DMS79 (cell line): Measurements from ENCODE around the gene C9orf85.
A peak's percentile ranks its signal among the peaks of the same experiment; 100 is the strongest.
"Not testable (repeated sequence)": the region's sequence is repeated elsewhere in the genome, so short reads cannot be mapped to it uniquely, and the experiment has no call there.

Source experiments
- DNase-seq: peaks from one replicate; lab custom pipeline; 2025; lab: John Stamatoyannopoulos, UW

The C9orf85 gene, protein sequence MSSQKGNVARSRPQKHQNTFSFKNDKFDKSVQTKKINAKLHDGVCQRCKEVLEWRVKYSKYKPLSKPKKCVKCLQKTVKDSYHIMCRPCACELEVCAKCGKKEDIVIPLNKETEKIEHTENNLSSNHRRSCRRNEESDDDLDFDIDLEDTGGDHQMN

DNA sequence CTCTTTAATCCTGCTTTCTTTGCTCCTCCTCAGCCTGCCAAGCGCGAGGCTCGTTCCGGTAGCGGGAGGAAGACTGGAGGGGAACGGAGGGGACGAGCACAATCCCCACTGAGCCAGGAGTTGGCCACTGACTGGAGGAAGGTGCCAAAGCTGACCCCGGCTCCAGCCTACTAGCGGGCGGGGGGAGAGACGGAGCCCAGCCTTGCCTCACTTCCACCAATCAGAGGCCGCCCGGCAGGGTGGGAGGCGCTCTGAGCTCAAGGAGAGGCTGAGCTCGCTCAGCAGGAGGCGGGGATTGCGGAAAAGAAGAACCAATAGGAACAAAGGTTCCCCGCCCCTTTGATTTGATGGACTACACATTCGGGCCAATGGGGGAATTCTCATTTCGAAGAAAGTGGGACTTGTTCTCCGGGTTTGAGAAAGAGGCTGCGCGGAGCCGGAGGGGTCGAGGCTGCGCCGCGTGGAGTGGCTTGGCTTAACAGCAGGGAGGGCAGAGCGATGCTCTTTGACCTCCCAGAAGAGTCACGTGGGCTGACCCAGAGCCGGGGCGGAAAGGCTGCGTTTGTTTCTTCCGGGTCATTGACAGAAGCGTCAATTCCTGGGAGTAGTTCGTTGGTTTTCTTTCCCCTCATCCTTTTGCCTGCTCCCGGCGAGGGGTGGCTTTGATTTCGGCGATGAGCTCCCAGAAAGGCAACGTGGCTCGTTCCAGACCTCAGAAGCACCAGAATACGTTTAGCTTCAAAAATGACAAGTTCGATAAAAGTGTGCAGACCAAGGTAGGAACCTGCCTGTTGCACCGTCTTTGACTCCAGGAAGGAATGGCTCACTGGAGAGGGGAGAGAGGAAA lies at the start of gene C9orf85, which contains the start of gene ABHD17B:
C9orf85 (plus strand) TSS at position 579 of the 847 bp plus-strand sequence; CDS start at position 675, 96 bp downstream.
ABHD17B (minus strand) TSS at position 133 of the 847 bp plus-strand sequence. CDS start 36,113 bp downstream, outside the sequence.
- peak; percentile 93 for DNase-seq

DNA sequence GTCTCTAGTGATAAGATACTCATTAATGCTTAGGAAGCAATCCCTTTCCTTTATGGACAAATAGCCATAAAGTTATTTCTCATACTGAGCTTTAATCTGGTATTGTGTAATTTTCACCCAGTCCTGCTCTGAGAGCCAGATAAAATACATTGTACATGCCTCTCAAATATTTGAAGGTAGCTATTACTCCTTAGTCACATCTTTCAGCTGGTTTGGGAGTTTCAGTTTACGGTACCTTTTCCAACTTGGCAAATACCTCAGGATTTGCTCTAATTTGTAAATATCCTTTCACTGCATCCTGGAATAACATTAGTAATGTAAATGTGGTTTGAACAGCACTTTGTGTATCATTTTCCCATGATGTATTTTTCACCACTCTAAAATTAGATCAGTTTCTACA lies 47.8 kb upstream of the C9orf85 start:
- DNase-seq = no peak

DNA sequence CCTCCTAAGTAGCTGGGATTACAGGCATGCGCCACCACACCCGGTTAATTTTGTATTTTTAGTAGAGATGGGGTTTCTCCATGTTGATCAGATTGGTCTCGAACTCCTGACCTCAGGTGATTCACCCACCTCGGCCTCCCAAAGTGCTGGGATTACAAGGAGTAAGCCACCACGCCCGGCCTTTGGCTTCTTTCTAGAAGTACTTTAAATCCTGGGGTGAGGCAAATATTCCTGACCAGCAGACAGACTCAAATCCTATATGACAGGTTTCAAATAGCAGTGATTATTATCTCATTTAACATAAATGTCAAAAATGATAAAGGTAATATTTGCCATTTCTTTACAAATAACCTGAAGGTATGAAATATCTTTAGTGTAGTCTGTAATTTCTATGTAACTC lies 36.1 kb upstream of the C9orf85 start:
- no peak for DNase-seq

DNA sequence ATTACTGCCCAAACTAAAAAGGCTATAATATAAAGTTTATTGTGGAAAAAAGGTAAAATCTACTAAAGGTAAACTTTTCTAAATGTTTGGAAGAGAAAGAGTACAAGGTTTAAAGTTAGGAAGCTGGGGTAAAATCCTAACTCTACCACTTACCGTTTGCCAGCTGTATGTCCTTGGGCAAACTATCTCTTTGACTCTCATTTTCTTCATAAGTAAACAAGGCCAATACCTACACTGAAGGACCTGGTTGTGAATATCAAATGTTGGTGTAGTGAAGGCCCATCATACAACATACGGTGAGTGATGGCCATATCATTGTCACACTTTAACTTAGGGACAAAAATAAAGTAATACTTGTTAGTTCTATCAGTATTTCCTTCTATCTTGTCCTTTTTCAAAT lies 35.3 kb upstream of the C9orf85 start:
- no peak for DNase-seq

DNA sequence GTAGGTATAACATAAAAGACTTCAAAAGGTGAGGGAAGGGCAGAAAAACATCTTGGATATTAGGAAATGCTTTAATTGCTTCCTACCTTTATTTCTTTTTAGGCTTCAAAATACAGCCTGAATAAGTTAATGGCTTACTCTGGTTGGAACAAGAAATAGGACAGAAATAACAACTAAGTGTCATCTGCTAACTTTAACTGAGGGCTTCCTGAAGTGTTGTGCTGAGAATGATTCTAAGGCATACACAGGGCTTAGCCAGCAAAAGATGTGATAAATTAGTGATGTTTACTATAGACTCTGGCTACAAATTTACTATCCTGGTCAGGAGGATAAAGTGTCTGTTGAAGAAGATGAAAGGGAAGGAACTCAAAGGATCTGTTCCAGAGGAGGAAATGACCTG lies 34.6 kb upstream of the C9orf85 start:
- no peak for DNase-seq

DNA sequence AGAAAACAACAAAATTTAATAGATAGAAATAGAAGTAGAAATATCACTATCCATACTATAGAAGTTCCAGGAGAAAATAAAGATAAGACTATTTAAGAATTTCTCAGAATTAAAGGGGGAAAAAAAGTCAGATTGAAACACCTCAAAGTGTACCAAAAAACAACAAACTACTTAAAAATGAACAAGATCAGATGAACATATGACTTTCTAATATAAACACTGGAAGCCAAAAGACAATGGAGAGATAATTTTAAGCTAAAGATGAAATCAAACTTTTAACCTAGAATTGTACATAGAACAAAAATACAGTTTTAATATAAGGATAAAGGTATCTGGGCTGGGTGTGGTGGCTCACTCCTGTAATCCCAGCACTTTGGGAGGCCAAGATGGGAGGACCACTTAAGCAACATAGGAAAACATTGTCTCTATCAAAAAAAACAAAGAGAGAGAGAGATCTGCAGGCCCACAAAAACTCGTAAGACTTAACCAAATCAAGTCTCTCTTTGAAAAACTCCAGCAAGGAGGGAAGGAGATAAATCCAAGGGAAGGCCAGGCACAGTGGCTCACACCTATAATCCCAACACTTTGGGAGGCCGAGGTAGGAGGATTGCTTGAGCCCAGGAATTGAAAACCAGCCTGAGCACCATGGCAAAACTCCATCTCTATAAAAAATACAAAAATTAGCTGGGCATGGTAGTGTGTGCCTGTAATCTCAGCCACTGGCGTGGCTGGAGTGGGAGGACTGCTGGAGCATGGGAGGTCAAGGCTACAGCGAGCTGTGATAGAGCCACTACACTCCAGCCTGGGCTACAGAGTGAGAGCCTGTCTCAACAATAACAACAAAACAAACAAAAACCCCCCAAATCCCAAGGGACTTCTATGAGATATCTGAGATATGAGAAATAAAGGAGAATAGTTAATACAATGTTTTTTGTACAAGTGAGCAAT lies 32.8 kb upstream of the C9orf85 start:
- DNase-seq = no peak

DNA sequence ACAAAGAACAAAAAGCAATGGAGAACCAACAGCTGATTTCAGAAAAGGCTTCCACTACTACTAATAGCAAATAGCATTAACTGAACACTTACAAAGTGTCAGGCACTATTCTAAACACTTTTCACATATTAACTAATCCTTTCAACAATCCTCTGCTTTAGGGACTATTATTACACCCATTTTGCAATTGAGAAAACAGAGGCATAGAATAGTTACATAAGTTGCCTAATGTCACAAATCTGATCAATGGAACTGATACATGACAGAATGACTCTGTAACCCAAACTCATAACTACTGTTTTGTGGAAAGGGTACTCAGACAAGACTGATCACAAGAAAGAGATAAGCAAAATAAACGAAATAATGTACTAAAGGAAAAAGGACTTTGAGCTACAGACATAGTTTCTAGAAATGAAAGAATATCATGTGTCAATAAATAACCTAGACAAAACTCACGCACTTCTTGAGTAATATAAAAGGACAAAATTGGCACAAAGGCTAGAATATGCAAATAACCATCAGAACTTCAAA lies 31.7 kb upstream of the C9orf85 start:
- DNase-seq = no peak

DNA sequence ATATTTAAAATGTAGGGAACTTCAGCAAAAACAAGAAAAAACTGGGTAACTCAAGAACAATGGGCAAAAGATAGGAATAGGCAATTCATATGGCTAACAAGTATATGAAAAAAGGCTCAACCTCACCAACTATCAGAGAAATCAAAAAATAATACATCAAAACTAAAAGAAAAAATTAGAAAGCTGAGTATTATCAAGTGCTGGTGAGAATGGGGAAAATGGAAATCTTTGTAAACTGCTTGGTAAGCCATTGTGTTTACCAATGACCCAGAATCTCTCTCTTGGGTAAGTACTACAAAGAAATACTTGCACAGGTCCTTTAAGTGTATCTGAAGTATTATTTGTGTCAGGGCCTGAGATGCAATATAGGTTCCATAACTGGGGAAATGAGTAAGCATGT lies 27.4 kb upstream of the C9orf85 start:
- no peak for DNase-seq

DNA sequence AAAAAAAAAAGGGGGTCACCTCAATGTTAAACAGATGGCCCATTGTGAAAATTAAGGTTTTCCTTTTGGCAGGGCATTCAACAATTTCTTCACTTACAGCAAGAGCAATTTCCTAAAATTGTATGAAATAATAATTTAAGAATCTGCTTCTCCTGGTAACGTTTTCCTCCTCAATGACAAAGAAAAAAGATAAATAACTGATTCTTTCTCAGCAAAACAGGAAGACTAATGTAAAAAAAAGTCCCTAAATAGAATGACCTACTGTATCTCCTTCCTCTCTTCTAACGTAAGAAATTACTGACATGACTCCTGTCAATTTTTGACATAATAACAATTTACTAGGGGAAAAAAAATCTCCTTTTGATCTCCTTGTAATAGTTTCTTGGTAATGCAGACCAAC lies 26.0 kb upstream of the C9orf85 start:
- no peak for DNase-seq

DNA sequence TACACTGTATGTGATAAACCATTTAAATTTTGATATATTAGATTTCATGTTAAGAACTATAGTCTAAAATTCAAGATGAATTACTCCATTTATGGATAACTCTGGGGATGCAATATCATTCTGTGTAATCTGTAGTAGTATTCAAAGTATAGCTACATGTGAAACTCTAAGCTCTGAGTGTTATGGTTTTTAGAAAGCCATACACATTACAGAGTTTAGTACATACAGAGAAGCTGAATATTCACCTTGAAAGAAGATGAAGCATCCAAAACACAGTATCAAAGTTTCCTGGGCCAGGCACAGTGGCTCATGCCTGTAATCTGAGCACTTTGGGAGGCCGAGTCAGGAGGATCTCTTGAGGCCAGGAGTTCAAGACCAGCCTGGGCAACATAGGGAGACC lies 25.4 kb upstream of the C9orf85 start:
- DNase-seq = no peak

DNA sequence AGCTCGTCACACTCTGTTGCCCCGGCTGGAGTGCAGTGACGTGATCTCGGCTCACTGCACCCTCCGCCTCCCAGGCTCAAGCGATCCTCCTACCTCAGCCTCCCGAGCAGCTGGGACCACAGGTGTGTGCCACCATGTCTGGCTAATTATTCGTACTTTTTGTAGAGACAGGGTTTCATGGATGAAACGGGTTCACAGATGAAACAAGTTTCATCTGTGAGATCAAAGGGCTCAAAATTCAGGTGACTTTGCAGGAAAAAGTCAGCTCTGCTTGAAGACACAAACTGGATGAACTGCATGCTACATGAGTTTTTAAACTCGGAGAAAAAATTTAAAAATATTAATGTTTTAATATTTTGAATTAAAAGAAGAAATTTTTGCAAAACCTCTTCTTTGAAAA lies 24.9 kb upstream of the C9orf85 start:
- no peak for DNase-seq

DNA sequence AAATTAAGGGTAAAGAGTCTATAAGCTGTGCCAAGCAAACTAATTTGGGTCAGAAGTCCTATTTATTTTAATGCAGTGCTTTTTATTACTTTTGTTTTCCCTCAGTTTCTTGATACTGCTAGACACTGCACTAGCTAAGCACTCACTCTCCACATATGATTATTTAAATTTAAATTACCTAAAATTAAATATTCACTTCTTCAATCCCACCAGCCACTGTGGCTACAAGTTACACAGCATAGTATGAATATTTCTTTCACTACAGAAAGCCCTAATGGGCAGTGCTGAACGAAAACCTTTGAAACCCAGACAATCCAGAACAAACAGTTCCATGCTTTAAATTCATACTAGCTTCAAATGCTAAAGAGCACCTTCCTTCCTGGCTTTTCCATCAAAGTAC lies 24.1 kb upstream of the C9orf85 start:
- no peak for DNase-seq

DNA sequence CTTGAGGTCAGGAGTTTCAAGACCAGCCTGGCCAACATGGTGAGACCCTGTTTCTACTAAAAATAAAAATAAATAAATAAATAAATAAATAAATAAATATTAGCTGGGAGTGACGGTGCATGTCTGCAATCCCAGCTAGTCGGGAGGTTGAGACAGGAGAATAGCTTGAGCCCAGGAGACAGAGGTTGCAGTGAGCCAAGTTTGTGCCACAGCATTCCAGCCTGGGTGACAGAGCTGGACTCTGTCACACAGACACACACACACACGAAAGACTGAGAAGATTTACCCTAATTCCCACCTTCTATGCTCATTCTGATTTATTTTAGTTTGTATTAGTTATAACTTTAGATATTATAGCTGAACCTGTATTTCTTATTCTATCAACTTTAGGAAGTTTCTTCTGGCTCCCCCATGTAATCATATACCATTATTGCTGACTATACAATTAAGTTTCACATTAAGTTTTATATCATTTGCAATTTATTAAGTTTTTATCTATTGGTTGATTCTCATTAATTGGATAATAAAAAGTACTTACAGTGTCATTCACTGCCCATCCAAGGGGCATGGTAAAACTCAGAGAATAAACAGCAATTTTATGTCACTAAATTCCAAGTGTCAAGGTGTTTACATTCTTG lies 21.3 kb upstream of the C9orf85 start:
- DNase-seq = no peak

DNA sequence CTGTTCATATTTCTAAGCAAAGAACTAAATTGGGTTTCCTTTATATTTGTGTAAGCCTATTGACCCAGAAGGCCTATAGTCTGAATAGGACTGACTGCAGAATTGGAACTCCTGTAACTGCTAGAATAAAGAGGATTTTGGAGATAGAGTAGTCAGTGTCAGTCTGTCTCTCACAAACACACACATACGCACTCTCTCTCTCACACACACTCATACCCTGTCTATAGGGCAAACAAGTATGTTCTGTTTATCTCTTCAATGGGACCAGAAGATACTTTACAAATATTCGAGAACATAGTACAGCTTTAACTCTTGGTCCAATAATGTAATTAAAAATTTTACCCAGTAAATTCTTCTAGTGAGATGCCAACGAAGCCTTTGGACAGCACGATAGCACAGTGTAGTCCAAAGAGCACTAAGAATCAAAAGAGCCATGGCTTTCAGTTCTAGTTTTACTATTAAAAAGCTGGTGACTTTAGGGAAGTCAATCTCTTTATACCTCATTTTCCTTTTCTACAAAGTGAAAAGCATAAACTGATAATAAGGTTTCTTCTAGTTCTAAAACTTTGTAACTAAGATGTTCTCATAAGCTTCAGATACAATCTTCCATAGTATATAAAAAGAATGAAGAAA lies 19.8 kb upstream of the C9orf85 start:
- DNase-seq = no peak

DNA sequence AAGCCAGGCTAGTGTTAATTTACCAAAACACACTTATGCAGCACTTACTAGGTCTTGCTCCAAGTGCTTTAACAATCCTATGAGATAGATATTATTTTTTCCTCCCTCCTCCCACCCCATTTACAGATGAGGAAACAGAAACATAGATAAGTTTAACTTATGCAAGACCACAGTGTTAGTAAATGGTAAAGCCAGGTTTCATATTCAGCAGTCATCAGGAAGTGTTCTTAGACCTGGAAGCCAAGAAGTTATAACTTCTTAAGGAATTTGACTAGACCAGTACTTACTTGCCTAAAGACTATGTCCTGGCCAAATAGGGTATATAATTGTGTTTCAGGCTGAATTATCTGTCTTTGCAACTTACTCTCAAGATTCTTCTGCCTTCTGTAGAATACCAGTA lies 16.3 kb upstream of the C9orf85 start:
- no peak for DNase-seq

DNA sequence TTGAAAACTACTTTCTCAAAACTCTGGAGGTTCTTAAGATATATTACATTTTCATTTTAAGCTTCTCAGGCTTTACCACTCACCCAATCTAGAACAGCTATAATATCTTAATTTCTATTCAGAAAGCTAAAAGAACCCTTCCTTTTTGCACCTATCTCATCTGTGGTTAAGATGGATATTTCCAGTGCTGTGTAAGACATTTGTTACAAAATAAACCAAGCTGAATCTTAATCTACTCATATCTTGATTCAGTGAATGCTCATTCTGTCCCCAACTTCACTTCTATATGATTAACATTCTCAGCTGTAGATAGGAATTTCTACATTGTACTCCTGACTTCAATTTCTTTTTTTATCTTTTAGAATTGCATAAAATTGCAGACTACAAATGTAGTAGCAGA lies 15.5 kb upstream of the C9orf85 start:
- DNase-seq = no peak

DNA sequence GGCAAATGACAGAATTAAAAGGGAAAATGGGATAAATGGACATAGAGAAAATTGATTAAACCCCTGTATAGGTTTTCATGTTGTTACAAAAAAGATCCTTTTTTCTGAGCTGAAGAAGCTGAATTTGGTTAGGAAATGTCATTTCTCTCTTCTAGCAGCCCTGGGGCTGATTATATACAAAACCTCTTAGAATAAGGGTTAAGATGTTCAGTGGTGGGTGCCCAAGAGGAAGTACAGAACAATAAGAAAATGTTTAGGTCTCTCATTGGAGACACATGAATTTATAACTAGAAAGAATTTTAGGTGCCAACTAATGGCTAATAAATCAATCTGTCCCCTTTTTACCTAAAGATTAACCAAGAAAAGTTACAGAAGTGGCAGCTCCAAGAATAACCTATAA lies 14.7 kb upstream of the C9orf85 start:
- no peak for DNase-seq

DNA sequence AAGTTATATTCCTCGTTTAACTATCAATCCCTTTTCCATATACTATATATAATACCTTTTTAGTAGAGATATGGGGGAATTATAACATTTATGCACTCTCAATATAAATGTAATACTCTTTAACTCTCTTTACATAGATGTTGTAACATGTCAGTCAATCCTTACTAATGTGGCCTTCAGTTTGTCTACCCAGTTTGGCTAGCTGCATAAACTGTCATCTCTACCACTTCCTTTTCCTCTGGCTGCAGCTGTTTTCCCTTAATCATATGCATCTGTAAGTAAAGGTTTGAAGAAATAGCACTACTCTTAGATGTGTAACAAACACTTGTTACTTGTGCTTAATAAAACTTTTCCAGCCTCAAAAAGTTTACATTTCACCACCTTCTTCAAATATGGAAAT lies 13.9 kb upstream of the C9orf85 start:
- DNase-seq = no peak

DNA sequence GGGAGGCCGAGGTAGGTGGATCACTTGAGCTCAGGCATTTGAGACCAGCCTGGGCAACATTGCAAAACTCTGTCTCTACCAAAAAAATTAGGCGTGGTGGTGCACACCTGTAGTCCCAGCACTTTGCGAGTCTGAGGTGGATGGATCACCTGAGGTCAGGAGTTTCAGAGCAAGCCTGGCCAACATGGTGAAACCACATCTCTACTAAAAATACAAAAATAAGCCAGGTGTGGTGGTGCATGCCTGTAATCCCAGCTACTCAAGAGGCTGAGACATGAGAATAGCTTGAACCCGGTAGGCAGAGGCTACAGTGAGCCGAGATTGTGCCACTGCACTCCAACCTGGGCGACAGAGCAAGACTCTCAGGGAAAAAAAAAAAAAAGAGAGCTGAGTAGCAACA lies 12.7 kb upstream of the C9orf85 start:
- not testable (repeated sequence) for DNase-seq

DNA sequence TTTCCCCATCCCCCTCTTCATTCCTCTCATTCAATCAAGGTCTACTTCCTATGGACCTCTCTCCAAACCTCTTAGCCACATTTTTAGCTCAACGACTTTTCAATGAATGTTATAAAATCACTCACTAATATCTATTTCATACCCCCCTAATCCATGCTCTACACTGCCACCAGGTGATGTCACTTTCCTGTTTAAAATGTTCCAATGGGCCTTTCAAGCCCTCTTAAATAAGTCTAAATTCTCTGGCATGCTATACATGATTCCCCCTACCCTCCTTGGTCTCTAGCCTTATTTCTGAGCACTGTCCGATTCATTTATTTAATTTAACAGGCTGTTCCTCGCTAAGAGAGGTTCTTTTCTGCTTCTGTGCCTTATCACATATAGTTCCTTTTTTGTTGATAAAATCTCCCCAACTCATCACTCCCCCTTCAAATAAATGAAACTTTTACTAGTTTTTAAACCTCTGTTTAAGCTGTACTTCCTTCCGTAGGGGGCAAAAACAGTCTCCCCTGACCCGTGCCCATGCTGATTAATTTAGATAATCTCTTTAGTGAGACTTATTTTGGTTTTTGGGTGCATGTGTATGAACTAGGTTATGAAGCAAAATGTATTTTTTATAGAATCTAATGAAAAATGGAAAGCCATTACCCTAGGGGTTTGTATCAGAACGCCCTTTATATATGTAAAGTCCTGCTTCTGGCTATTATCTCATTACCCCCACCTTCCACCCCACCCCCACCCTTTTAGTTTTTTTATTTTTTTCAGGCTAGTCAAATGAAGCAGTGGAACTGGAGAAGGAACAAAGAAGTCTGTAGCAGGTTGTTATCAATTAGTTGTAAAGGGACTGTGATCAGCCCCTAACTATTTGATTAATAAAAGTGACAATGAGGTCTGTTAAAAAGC lies 9.5 kb upstream of the C9orf85 start:
- no peak for DNase-seq
